HepG2 (cell line): ENCODE results near the gene TMBIM6. TPM values are rescaled to one million over a fixed set of nuclear protein-coding genes. Genes with fewer than 3 reads are reported as not detected.

Source experiments
- ATAC-seq: fragments of 200-7000 bp; cut with Tn5 transposase; 3 replicates; pipeline ENCODE4 v1.9.1; 2020; ENCODE audit warnings: mild to moderate bottlenecking, moderate library complexity
- BruUV-seq: library from RNA; stranded (reverse); fragments of 400-500 nt; replicated peaks from 2 replicates; lab custom pipeline; 2021; lab: Mats Ljungman, UMichigan
- CTCF ChIA-PET: fragments of 300-600 bp; formaldehyde crosslinking; extraction: SDS; loops from one replicate; lab custom pipeline; 2021; ENCODE audit warnings: low total read pairs, inconsistent platforms, low intra/inter-chr PET ratio; lab: Yijun Ruan, JAX
- POLR2A ChIA-PET: fragments of 350-600 bp; sonication (Branson Sonifier 250); formaldehyde crosslinking; loops from one replicate; lab custom pipeline; 2020; ENCODE audit warnings: antibody characterized with exemption, inconsistent platforms; lab: Yijun Ruan, JAX
- DNase-seq: peaks from one replicate; pipeline ENCODE4 v3.0.0-alpha.2; 2015; ENCODE audit warnings: low spot score
- FAIRE-seq: peaks from 3 replicates; lab custom pipeline; 2011; peaks lifted over from hg19 to GRCh38; lab: Jason Lieb, UNC
- H2AFZ ChIP-seq: one replicate; pipeline ENCODE4 v1.6.1; 2011; ENCODE audit warnings: low read length, inconsistent platforms
- H3K27ac ChIP-seq: fragments of 300-600 bp; 3 replicates; pipeline ENCODE4 v1.8.0; 2011; ENCODE audit warnings: mixed run types, mild to moderate bottlenecking, mixed read lengths, low read length, inconsistent platforms; ENCODE audit not compliant: insufficient read depth; ENCODE audit errors: extremely low read length
- H3K27me3 ChIP-seq, 2 experiments: fragments of 200-600 bp in 1 of 2; 2 replicates in 1 of 2; 3 replicates in 1 of 2; pipeline versions ENCODE4 v1.6.0 to v1.8.0; 2011; ENCODE audit warnings: low read length in 2 of 2, mild to moderate bottlenecking in 2 of 2, moderate library complexity in 2 of 2, inconsistent platforms in 1 of 2; ENCODE audit not compliant: insufficient read depth in 2 of 2, control insufficient read depth in 1 of 2
- H3K36me3 ChIP-seq, 2 experiments: fragments of 200-600 bp in 1 of 2; replicated peaks in 1 of 2; 2 replicates in 1 of 2; 3 replicates in 1 of 2; pipeline versions ENCODE4 v1.5.1 to v1.8.0; 2011; ENCODE audit warnings: low read length in 2 of 2, inconsistent platforms in 1 of 2; ENCODE audit not compliant: insufficient read depth in 2 of 2, control insufficient read depth in 1 of 2
- H3K4me1 ChIP-seq: 2 replicates; pipeline ENCODE4 v1.5.1; 2012; ENCODE audit warnings: low read length, inconsistent platforms; ENCODE audit not compliant: insufficient read depth
- H3K4me2 ChIP-seq: 2 replicates; pipeline ENCODE4 v1.6.0; 2011; ENCODE audit warnings: low read depth, low read length, inconsistent platforms
- H3K4me3 ChIP-seq, 3 experiments: fragments of 200-600 bp in 1 of 3; sonication (generic), shearing (Covaris generic) in 1 of 3; replicated peaks in 1 of 3; 2 replicates each; pipeline ENCODE4 v1.5.1; 2011 to 2016; ENCODE audit warnings: low read length in 3 of 3, inconsistent platforms in 2 of 3, low read depth in 2 of 3, mild to moderate bottlenecking in 2 of 3, control low read depth in 1 of 3, mixed read lengths in 1 of 3; ENCODE audit not compliant: insufficient read depth in 1 of 3
- H3K79me2 ChIP-seq: one replicate; pipeline ENCODE4 v1.6.1; 2011; ENCODE audit warnings: low read length, inconsistent platforms; ENCODE audit not compliant: insufficient read depth
- H3K9ac ChIP-seq: 2 replicates; pipeline ENCODE4 v1.6.0; 2011; ENCODE audit warnings: mild to moderate bottlenecking, low read depth, low read length, inconsistent platforms; ENCODE audit not compliant: insufficient read depth
- H3K9me3 ChIP-seq: 2 replicates; pipeline ENCODE4 v1.5.1; 2012; ENCODE audit warnings: mild to moderate bottlenecking, low read length
- H4K20me1 ChIP-seq: 2 replicates; pipeline ENCODE4 v1.6.0; 2011; ENCODE audit warnings: inconsistent platforms, mild to moderate bottlenecking, low read length, moderate library complexity; ENCODE audit not compliant: insufficient read depth
- AGO2 ChIP-seq: fragments of 200-400 bp; formaldehyde crosslinking; optimal IDR thresholded peaks from 2 replicates; pipeline ENCODE3; 2017; ENCODE audit warnings: mild to moderate bottlenecking, low read depth, low read length, moderate library complexity
- ATRX ChIP-seq: sonication (generic); formaldehyde crosslinking; IDR thresholded peaks from 2 replicates; pipeline ENCODE4 v1.4.0; 2020; ENCODE audit warnings: missing genetic modification reagents, borderline replicate concordance
- DDIT3 ChIP-seq: sonication (generic); formaldehyde crosslinking; IDR thresholded peaks from 2 replicates; pipeline ENCODE4 v1.4.0; 2020; ENCODE audit warnings: mild to moderate bottlenecking, missing genetic modification reagents
- ZBTB44 ChIP-seq: sonication (generic); formaldehyde crosslinking; IDR thresholded peaks from 2 replicates; pipeline ENCODE4 v1.4.0; 2020; ENCODE audit warnings: missing genetic modification reagents
- ZNF282 ChIP-seq: fragments of 450-650 bp; IDR thresholded peaks from 2 replicates; pipeline ENCODE4 v1.6.1; 2018; ENCODE audit not compliant: partially characterized antibody
- WGBS: methylation state at CpG from one replicate; pipeline ENCODE4 v1.1.6; 2017; ENCODE audit warnings: low lambda C conversion rate; 5-methylcytosine and 5-hydroxymethylcytosine counted together
- in situ Hi-C: cut with HindIII; loops from 2 replicates; pipeline ENCODE4 v1.10.0; 2017; ENCODE audit warnings: low pct_unique_long_range_greater_than_20kb; ENCODE audit not compliant: extremely low pct_ligation_motif_present
- intact Hi-C: fragments of 100-400 bp; cut with micrococcal nuclease; formaldehyde crosslinking; loops from one replicate; pipeline ENCODE4 v1.10.0; 2022; ENCODE audit not compliant: unreplicated experiment
- polyA plus RNA-seq, 8 experiments: library from polyadenylated mRNA; depleted of rRNA in 3 of 8; stranded (reverse) in 7 of 8; unstranded in 1 of 8; fragments of >200 nt; fragmentation: Illumina TruSeq in 4 of 8; extraction: Trizol in 4 of 8; gene quantifications; 2 replicates each; pipeline versions ENCODE4 v1.2.1 to v1.2.3, GENCODE V29; 2011 to 2016; ENCODE audit warnings: low read depth in 4 of 8, missing spikeins in 1 of 8, mixed read lengths in 1 of 8; ENCODE audit not compliant: insufficient read depth in 1 of 8
- total RNA-seq, 5 experiments: library from RNA; depleted of rRNA; stranded (reverse); fragments of >200 nt; fragmentation: Illumina TruSeq; extraction: Trizol; gene quantifications; 2 replicates each; pipeline ENCODE4 v1.2.3, GENCODE V29; 2016; ENCODE audit warnings: low read depth in 1 of 5

TMBIM6 gene
- total and polyA plus RNA-seq, 2 of the 13 experiments (the other 11 are each of a cell fraction or from before 2014, with no cell fraction given): 412 to 468 TPM

- TF ChIP-seq DDIT3 (CRISPR knock-in tag) (no peak), ZNF282 (no peak), ATRX (CRISPR knock-in tag) (no peak)
- TF ChIP-seq, all 625 proteins: peak for 0
- ATAC-seq: no peak
- intact Hi-C loops: no loop called here
- H3K79me2 ChIP-seq: no peaks in the 10 kb centered on the region
- H3K36me3 ChIP-seq: peaks cover 11 to 34% of the 10 kb centered on the region in 2 experiments
- ChIA-PET CTCF (no interaction called here), POLR2A (no interaction called here)
- no TSS peak for BruUV-seq
- FAIRE-seq: no peak
- no peaks in the 10 kb centered on the region for H4K20me1 ChIP-seq
- H2AFZ ChIP-seq: no peak overlapping the region
- no peak for DNase-seq
- H3K4me3 ChIP-seq: no peak overlapping the region
- peaks cover 14% of the 10 kb centered on the region for H3K4me1 ChIP-seq
- in situ Hi-C loops: no loop called here
- H3K4me2 ChIP-seq: no peak overlapping the region
- H3K27ac ChIP-seq: no peak overlapping the region
- no peaks in the 10 kb centered on the region for H3K9me3 ChIP-seq
- no peak overlapping the region for H3K9ac ChIP-seq
- no peaks in the 10 kb centered on the region for H3K27me3 ChIP-seq
- WGBS: 87% methylated on average over 7 of the region's 12 CpGs
These were observed 54.8 kb downstream of the TMBIM6 start for GRCh38 chr12:49796155-49796554.

- ChIA-PET POLR2A (no interaction called here), CTCF (no interaction called here)
- in situ Hi-C loops (no loop called here), intact Hi-C loops (no loop called here)
- Histone ChIP-seq H3K4me2 (no peak overlapping the region), H3K4me1 (peaks cover 20% of the 10 kb centered on the region), H3K4me3 (no peak overlapping the region), H3K27me3 (no peaks in the 10 kb centered on the region), H2AFZ (no peak overlapping the region), H3K9ac (no peak overlapping the region), H3K79me2 (no peaks in the 10 kb centered on the region), H3K27ac (no peak overlapping the region), H3K9me3 (no peaks in the 10 kb centered on the region), H3K36me3 (peaks cover 16 to 40% of the 10 kb centered on the region in 2 experiments), H4K20me1 (no peaks in the 10 kb centered on the region)
- DNase-seq (no peak), FAIRE-seq (no peak), ATAC-seq (no peak)
- no TSS peak for BruUV-seq
- TF ChIP-seq AGO2: peak; percentile 35
- no peak for TF ChIP-seq ZBTB44 (CRISPR knock-in tag)
- WGBS: 96% methylated on average over 7 of the region's 17 CpGs
These were observed 55.5 kb downstream of the TMBIM6 start for GRCh38 chr12:49796606-49797448.
